ENCODE data around the gene KRT8.

The KRT8 gene

DNA sequence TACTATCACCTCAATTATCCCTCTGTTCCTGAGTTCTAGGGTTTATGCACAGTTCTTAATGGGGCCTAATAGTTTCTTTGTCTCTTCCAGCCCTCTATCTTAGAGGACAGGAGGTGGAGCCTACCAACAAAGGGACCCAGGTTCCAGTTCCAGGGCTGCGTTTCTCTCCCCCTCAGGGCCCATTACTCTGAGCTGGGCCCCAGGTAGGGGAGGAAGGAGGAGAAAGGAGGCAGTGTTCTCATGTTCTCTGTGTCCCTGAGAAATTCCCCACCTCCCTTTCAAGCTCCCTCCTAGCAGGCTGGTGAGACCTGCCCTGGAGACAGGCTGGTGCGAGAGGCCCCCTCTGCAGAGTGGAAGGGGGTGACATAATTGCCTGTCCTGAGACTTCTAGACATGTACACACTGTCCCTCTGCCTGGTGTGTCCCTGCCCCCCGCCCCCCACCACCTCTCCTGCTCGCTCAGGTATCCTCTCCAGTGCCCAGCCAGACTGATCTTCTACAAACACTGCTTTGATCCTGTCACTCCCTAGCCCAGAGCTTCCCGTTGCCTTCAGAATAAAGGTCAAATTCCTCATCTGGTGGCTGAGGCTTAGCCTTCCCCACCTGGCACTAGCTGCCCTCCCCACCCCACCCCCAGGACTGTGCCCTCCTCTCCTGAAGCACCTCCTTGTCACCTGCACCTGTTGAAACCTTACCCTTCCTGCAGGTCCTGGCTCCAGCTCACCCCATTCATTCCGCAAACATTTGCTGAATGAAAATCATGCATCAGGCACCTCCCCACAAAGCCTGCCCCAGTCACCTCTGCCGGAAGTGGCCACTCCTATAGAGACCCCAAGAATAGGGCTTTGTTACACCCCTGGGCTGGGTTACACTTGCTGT, 21.1 kb upstream of the KRT8 start:
- DNase-seq (ENCODE audit: low read depth, low spot score) = peak; percentile 94

GRCh38 chr12:52924764-52925716, 20.2 kb upstream of the KRT8 start:
- DNase-seq (ENCODE audit: low read depth, low spot score) = peak; percentile 95

DNA sequence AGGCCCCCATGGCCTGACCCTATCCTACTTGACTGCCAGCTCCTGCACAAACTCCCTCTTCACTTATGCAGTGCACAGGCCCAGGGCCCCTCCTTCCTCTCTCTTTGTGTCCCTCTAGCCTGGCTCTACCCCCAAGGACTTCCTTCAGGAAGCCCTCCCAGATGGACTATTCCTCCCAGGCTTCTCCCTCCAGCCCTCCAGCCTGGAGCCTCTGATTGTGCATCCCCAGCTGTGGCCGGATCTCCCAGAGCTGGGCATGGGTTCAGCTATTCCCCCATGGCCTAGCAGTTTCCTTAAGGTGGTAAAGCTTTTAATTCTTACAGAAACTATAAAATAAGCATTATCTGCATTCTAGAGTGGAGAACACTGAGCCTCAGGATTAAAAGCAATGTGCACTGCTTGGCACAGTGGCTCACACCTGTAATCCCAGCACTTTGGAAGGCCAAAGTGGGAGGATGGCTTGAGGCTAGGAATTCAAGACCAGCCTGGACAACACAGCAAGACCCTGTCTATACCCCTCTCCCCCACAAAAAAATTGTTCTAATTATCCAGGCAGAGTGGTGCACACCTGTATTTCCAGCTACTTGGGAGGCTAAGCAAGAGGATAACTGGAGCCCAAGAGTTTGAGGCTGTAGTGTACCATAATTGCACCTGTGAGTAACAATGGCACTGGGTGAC, 16.8 kb upstream of the KRT8 start:
- DNase-seq (ENCODE audit: low read depth, low spot score) = no peak

GRCh38 chr12:52920937-52921336, 16.1 kb upstream of the KRT8 start:
- DNase-seq (ENCODE audit: low read depth, low spot score) = peak; percentile 95

DNA sequence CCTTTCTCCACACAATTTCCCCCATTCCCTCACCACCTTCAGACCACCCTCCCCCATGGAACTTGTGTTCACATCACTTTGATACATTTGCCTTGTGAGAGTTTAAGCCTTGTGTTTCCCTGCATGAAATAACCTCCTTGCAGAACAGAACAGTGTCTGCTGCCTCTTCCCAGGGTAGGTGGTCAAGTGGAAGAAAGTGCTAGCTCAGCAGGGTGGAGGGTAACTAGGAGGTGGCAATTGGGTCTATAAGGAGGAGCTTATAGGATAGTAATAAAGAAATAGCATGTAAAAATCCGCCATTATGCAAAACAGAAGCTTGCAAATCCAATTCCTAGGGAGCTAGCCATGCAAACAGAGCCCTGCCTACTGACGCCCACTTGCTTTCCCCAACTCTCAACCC, 13.9 kb upstream of the KRT8 start:
- DNase-seq (ENCODE audit: low read depth, low spot score) = no peak

- DNase-seq (ENCODE audit: low read depth, low spot score) = peak; percentile 2
Measured at GRCh38 chr12:52918351-52918750, 13.5 kb upstream of the KRT8 start.

DNA sequence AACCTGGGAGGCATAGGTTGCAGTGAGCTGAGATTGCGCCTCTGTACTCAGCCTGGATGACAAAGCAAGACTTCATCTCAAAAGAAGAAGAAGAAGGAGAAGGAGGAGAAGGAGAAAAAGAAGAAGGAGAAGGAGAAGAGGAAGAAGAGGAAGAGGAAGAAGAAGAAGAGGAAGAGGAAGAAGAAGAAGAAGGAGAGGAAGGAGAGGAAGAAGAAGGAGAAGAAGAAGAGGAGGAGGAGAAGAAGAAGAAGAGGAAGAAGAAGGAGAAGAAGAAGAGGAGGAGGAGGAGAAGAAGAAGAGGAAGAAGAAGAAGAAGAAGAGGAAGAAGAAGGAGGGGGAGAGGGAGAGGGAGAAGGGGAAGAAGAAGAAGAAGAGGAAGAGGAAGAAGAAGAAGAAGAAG, 12.9 kb upstream of the KRT8 start:
- DNase-seq (ENCODE audit: low read depth, low spot score) = no peak

DNA sequence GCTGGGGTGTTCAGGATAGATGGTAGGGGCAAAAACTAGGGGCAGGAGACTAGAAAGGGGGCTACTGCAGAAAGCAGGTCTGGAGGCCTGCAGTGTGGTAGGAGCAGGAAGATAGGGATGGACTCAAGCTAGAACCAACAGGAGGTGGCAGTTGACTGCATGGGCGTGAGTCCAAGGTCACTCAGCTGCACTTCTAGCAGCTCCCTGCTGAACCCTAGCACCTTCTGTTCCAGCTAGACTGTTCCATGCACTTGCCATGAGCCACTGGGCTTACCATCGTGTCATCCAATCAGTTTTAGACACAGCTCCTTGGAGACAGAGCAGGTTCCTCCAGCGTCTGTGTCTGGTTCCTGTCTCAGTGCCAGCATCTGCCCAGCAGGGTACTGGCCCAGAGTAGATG, 11.3 kb upstream of the KRT8 start:
- peak; percentile 1 for DNase-seq (ENCODE audit: low read depth, low spot score)

- DNase-seq (ENCODE audit: low read depth, low spot score) = no peak
Measured at GRCh38 chr12:52915637-52916036, 10.8 kb upstream of the KRT8 start.

DNA sequence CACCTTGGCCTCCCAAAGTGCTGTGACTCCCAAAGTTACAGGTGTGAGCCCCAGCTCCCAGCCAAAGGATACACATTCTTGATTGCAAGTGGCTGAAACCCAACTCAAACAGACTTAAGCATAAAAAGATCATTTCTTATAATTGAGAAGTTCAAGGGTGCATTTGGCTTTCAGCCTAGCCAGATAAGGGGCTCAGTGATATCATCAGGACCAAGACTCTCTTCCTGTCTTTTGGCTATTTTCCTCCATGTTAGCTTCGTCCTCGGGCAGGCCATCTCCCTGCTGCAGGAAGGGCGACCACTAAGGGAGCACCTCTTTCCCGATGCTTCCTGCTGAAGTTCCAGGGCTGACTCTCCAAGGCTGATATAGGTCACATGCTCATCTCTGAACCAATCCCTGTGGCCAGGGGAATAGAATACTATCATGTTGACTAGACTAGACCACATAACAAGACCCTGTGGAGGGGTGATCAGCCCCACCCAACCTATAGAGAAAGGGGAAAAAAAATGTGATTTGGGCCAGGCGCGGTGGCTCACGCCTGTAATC, 9.8 kb upstream of the KRT8 start:
- DNase-seq (ENCODE audit: low read depth, low spot score) = peak; percentile 6

DNA sequence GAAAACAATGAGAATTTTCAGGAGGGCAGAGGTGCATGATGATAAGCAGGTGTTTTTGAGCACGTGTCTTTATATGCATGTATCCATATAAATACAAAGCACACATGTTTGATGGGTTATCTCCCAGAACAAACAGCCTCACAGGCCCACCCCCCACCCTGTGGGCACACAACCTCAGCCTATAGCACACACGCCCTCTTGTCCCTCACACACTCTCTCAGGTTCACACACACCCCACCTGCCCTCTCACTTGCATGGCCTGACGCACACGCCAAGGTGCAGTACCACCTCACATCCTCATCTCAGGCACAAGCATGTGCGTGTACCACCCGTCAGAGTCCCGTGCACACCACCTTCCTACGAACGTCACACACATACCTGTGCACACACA, 8.6 kb upstream of the KRT8 start:
- DNase-seq (ENCODE audit: low read depth, low spot score) = no peak

- DNase-seq (ENCODE audit: low read depth, low spot score) = no peak
Measured at GRCh38 chr12:52912711-52913430, 8.0 kb upstream of the KRT8 start.

DNA sequence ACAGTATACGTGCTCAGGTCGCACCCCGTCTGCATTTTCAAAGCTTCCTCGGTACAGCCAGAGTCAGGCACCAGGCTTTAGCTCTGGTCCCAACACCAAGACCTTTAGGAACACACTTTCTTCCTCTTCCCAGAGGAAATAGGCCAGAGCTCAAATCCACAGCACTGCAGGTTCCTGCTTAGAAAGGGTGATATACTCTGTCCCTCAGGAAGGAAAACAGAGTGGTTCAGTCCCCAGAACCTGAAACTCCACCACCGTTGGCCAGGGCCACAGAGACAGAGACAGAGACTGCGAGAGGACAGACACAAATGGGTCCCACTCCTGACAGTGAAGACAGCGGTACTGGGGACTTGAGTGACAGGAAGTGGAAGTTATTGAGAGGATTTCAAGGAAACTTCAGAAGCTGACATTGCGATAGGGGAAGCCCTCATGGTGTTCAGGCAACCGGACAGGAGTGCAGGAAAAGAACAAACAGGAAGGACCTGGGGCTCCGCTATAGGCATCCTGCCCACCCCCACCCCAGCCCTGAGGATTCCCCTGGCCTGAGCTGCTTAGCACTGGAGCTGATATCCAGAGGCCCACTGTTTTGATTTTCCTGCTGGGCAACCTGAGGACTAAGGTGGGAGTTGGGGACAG, 5.5 kb upstream of the KRT8 start:
- peak; percentile 55 for DNase-seq (ENCODE audit: low read depth, low spot score)

- no peak for DNase-seq (ENCODE audit: low read depth, low spot score)
Measured at GRCh38 chr12:52909796-52910195, 4.9 kb upstream of the KRT8 start.

- DNase-seq (ENCODE audit: low read depth, low spot score) = no peak
Measured at GRCh38 chr12:52909331-52909730, 4.5 kb upstream of the KRT8 start.

DNA sequence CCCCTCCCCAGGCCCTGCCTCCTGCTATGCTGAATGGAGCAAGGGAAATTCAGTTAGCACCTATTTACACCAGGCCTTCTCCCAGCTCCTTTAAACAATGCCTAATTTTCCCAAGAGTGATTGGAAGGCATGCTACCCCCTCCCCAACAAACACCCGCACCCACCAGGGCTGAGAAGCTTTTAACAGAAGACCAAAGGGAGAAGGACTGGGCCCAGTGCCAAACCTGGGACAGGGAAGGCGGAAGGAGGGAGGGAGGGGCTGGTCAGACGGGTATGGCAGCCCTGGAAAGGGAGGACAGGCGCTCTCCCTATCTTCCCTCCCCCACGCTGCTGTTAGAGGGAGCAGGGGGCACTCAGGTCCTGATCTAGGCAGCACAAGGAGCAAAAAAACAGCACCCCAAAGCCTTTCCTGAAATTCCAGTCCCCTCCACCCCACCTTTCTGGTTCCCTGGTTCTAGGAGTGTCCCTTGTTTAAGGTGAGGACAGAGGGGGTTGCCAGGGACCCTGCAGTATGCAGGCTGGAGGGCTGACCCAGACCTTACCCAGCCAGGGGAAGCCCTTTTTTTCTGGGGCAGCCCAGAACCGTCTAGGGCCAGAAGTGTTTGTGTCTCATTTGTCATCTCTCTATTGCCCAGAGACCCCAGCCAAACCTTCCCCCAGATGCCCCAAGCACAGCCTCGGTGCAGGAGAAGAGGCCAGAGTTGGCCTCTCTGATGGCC, 2.4 kb upstream of the KRT8 start:
- peak; percentile 74 for DNase-seq (ENCODE audit: low read depth, low spot score)

- no peak for DNase-seq (ENCODE audit: low read depth, low spot score)
Measured at GRCh38 chr12:52906191-52906601, 1.3 kb upstream of the KRT8 start.

- peak; percentile 71 for DNase-seq (ENCODE audit: low read depth, low spot score)
Measured at GRCh38 chr12:52903855-52904508, 894 bp downstream of the KRT8 start.

DNA sequence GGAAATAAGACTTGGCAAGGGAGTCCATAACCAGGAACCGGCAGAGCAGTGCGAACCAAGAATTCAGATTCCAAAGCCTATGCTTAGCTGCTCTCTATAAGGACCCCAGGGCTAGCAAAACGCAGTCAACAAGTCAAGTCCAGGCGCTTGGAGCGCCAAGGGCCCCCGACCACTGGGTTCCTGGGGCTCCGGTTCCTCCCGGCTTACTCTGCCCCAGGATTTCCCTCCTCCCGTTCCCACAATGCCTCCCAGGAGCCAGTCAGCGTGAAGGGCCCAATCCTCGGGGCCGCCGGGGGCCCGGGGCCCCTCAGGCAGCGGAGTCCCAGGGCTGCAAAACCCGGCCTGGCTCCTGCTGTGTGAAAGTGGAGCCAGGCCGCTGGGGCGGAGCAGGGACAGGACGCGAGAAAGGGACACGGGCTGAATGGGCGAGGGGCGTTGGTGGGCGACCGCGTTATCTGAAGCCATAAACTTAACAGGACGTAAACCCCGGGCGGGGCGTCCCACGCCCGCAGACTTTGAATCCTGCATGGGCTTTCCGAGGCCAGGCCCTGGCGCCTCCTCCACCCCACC, 1.5 kb downstream of the KRT8 start:
- DNase-seq (ENCODE audit: low read depth, low spot score) = peak; percentile 90

Measured in ELF-1 (cell line).